IPS-18c (cell line): Measurements from ENCODE around the gene UGT1A6.
"Not testable (repeated sequence)": the region's sequence is repeated elsewhere in the genome, so short reads cannot be mapped to it uniquely, and the experiment has no call there.

Source experiments
- H3K4me3 ChIP-seq: 2 replicates; pipeline ENCODE4 v1.7.0; 2013; ENCODE audit warnings: low read depth, mild to moderate bottlenecking, low read length, moderate library complexity; ENCODE audit not compliant: insufficient read depth
- H3K9me3 ChIP-seq: one replicate; pipeline ENCODE4 v1.6.1; 2013; ENCODE audit warnings: mild to moderate bottlenecking, low read length, moderate library complexity; ENCODE audit not compliant: control insufficient read depth, insufficient read depth

Gene UGT1A6

GRCh38 chr2:233679196-233679595 lies 13.5 kb upstream of the UGT1A6 start:
- H3K4me3 ChIP-seq, result no peak overlapping the region

GRCh38 chr2:233680361-233681045 lies 12.2 kb upstream of the UGT1A6 start:
- Histone ChIP-seq H3K4me3 (no peak overlapping the region), H3K9me3 (no peaks in the 10 kb centered on the region)

More at GRCh38 chr2:233679196-233679595, 13.5 kb upstream of the UGT1A6 start:
- no peaks in the 10 kb centered on the region for H3K9me3 ChIP-seq

GRCh38 chr2:233681521-233682099 lies 11.1 kb upstream of the UGT1A6 start, which contains the start of gene UGT1A7:
TSS of gene UGT1A7 (plus strand) at chr2:233681901. CDS start at chr2:233681938, 37 bp downstream.
- no peak within 1 kb of the TSS for H3K4me3 ChIP-seq
- no peaks in the 10 kb centered on the region for H3K9me3 ChIP-seq

- H3K4me3 ChIP-seq, result no peak overlapping the region
Measured at GRCh38 chr2:233684640-233685039, 8.1 kb upstream of the UGT1A6 start.

GRCh38 chr2:233686928-233687327 lies 5.8 kb upstream of the UGT1A6 start:
- H3K9me3 ChIP-seq, result no peaks in the 10 kb centered on the region
- H3K4me3 ChIP-seq, result no peak overlapping the region

More at GRCh38 chr2:233684640-233685039, 8.1 kb upstream of the UGT1A6 start:
- no peaks in the 10 kb centered on the region for H3K9me3 ChIP-seq

- peaks cover 2% of the 10 kb centered on the region for H3K9me3 ChIP-seq
- no peak overlapping the region for H3K4me3 ChIP-seq
Measured at GRCh38 chr2:233688341-233688740, 4.3 kb upstream of the UGT1A6 start.

- Histone ChIP-seq H3K4me3 (no peak overlapping the region), H3K9me3 (peaks cover 2% of the 10 kb centered on the region)
Measured at GRCh38 chr2:233689031-233689430, 3.7 kb upstream of the UGT1A6 start.

GRCh38 chr2:233689501-233689900 lies 3.2 kb upstream of the UGT1A6 start:
- Histone ChIP-seq H3K4me3 (no peak overlapping the region), H3K9me3 (peaks cover 2% of the 10 kb centered on the region)

GRCh38 chr2:233690444-233690843 lies 2.2 kb upstream of the UGT1A6 start:
- Histone ChIP-seq H3K9me3 (peaks cover 2% of the 10 kb centered on the region), H3K4me3 (no peak overlapping the region)

- no peak overlapping the region for H3K4me3 ChIP-seq
- peaks cover 2% of the 10 kb centered on the region for H3K9me3 ChIP-seq
Measured at GRCh38 chr2:233691443-233692433, 952 bp upstream of the UGT1A6 start.

- Histone ChIP-seq H3K9me3 (peaks cover 2% of the 10 kb centered on the region), H3K4me3 (no peak overlapping the region)
Measured at GRCh38 chr2:233693963-233694362, 1.3 kb downstream of the UGT1A6 start.

GRCh38 chr2:233698740-233699139 lies 6.0 kb downstream of the UGT1A6 start:
- Histone ChIP-seq H3K9me3 (no peaks in the 10 kb centered on the region), H3K4me3 (no peak overlapping the region)

- Histone ChIP-seq H3K9me3 (no peaks in the 10 kb centered on the region), H3K4me3 (no peak overlapping the region)
Measured at GRCh38 chr2:233699424-233700027, 6.8 kb downstream of the UGT1A6 start.

GRCh38 chr2:233700028-233700635 lies 7.4 kb downstream of the UGT1A6 start:
- Histone ChIP-seq H3K9me3 (no peaks in the 10 kb centered on the region), H3K4me3 (no peak overlapping the region)

- H3K9me3 ChIP-seq, H3K4me3 ChIP-seq: not testable (repeated sequence)
Measured at GRCh38 chr2:233700842-233701241, 8.2 kb downstream of the UGT1A6 start.

GRCh38 chr2:233702238-233702637 lies 9.5 kb downstream of the UGT1A6 start:
- no peak overlapping the region for H3K4me3 ChIP-seq
- no peaks in the 10 kb centered on the region for H3K9me3 ChIP-seq
